Thyroid gland (tissue), 4 donors: ENCODE measurements around the gene ERVH48-1.

Experiments
- CTCF ChIP-seq, 6 experiments: fragments of 200-600 bp in 3 of 6; fragments of 450-650 bp in 3 of 6; sonication (generic) in 3 of 6; IDR thresholded peaks; one replicate each; pipeline ENCODE4 v1.5.1; 2016 to 2019; ENCODE audit warnings: antibody characterized with exemption in 6 of 6, mild to moderate bottlenecking in 2 of 6, inconsistent platforms in 1 of 6, moderate library complexity in 1 of 6
- POLR2A ChIP-seq, 2 donors: fragments of 450-650 bp; IDR thresholded peaks; one replicate each; pipeline ENCODE4 v1.6.1; 2017; ENCODE audit warnings: antibody characterized with exemption in 2 of 2, mild to moderate bottlenecking in 2 of 2, moderate library complexity in 1 of 2

GRCh38 chr21:42956824-42957630 is 31.6 kb upstream of the ERVH48-1 start:
- TF ChIP-seq CTCF (IDR thresholded peaks at IDR 0.05) (no peak), POLR2A (IDR thresholded peaks at IDR 0.05) (peak in 1 of 2 donors; percentile 6)
